ENCODE data around the gene TSC2.
A peak's percentile ranks its signal among the peaks of the same experiment; 100 is the strongest.

The TSC2 gene

DNA sequence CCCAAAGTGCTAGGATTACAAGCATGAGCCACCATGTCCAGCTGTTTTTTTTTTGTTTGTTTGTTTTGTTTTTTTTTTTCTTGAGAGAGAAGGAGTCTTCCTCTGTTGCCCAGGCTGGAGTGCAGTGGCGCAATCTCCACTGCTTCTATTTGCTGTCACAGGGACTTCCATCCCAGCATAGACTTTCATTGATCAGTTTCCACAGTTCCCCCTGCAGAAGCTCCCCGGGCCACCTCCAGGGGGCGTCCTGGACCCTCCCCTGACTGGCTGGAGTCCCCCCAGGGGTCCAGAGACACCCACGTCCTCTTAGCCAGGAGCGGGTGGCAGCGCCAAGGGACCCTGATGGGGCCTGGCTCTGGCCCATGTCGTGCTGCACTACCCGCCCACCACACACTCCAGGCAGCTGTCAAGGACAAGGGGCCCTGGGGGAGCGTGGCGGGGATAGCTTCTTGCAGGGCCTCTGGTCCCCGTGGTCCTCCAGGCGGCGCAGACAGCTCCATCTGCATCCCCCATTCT, 31.3 kb upstream of the TSC2 start:
- TF ChIP-seq JUND (IDR thresholded peaks at IDR 0.05; ENCODE audit: low read depth): no peak
- no peak for DNase-seq (ENCODE audit: low read depth in 1 of 2, low spot score in 1 of 2)
- in situ Hi-C loops (cut with HindIII; ENCODE audit: low pct_unique_long_range_greater_than_20kb, low sequenced_read_pairs): no loop called here

GRCh38 chr16:2019518-2019920, 28.3 kb upstream of the TSC2 start, which contains the start of gene NPW:
Gene NPW (plus strand): TSS chr16:2019785.
- in situ Hi-C loops (cut with HindIII; ENCODE audit: low pct_unique_long_range_greater_than_20kb, low sequenced_read_pairs): no loop called here
- DNase-seq (ENCODE audit: low read depth in 1 of 2, low spot score in 1 of 2): no peak
- TF ChIP-seq JUND (IDR thresholded peaks at IDR 0.05; ENCODE audit: low read depth): no peak

GRCh38 chr16:2019921-2020831, 27.6 kb upstream of the TSC2 start:
- in situ Hi-C loops (cut with HindIII; ENCODE audit: low pct_unique_long_range_greater_than_20kb, low sequenced_read_pairs): no loop called here
- DNase-seq (ENCODE audit: low read depth in 1 of 2, low spot score in 1 of 2): no peak
- TF ChIP-seq JUND (IDR thresholded peaks at IDR 0.05; ENCODE audit: low read depth): no peak

DNA sequence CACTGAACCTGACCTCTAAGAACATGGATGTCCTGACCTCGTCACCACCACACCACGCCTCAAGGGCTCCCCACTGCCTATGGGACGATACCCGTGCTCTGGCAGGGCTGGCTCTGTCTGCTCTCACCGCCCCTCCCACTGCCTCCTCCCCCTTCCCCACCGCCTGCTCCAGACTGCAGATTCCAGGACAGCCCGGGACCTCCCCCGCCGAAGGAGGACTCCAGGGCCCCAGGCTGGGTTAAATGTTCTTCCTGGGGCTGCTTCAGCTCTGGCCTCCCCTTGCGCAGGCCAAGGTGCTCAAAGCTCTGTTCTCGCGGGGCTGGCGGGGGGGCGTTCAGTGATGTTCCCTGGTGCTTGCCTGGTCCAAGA, 25.1 kb upstream of the TSC2 start:
- no peak for TF ChIP-seq JUND (IDR thresholded peaks at IDR 0.05; ENCODE audit: low read depth)
- peak; percentile 75 to 84 for DNase-seq (ENCODE audit: low read depth in 1 of 2, low spot score in 1 of 2)
- in situ Hi-C loops (cut with HindIII; ENCODE audit: low pct_unique_long_range_greater_than_20kb, low sequenced_read_pairs): no loop called here

- DNase-seq (ENCODE audit: low read depth in 1 of 2, low spot score in 1 of 2): peak; percentile 91 to 94
- in situ Hi-C loops (cut with HindIII; ENCODE audit: low pct_unique_long_range_greater_than_20kb, low sequenced_read_pairs): no loop called here
- no peak for TF ChIP-seq JUND (IDR thresholded peaks at IDR 0.05; ENCODE audit: low read depth)
Observed at GRCh38 chr16:2023092-2024031, 24.4 kb upstream of the TSC2 start.

GRCh38 chr16:2024032-2024420, 23.8 kb upstream of the TSC2 start:
- DNase-seq (ENCODE audit: low read depth in 1 of 2, low spot score in 1 of 2): no peak
- in situ Hi-C loops (cut with HindIII; ENCODE audit: low pct_unique_long_range_greater_than_20kb, low sequenced_read_pairs): no loop called here
- no peak for TF ChIP-seq JUND (IDR thresholded peaks at IDR 0.05; ENCODE audit: low read depth)

DNA sequence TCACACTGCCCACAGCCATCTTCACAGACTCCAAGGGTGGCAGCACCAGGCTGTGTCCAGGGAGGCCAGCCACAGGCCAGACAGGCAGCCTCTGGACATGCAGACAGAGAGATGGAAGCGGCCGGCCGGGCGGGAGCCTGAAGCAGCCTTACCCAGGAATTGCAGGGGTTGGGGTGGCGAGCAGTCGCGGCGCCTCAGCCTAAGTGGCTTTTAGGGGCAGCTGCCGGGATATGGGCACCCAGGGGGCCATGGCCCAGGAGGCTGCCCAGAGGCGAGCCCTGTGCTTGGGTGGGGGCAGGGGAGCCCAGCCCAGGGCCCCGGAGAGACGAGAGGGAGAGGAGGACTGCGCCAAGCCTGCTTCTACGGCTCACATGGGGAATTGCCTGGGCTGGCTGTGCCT, 22.5 kb upstream of the TSC2 start:
- no peak for TF ChIP-seq JUND (IDR thresholded peaks at IDR 0.05; ENCODE audit: low read depth)
- in situ Hi-C loops (cut with HindIII; ENCODE audit: low pct_unique_long_range_greater_than_20kb, low sequenced_read_pairs): no loop called here
- DNase-seq (ENCODE audit: low read depth in 1 of 2, low spot score in 1 of 2): no peak

DNA sequence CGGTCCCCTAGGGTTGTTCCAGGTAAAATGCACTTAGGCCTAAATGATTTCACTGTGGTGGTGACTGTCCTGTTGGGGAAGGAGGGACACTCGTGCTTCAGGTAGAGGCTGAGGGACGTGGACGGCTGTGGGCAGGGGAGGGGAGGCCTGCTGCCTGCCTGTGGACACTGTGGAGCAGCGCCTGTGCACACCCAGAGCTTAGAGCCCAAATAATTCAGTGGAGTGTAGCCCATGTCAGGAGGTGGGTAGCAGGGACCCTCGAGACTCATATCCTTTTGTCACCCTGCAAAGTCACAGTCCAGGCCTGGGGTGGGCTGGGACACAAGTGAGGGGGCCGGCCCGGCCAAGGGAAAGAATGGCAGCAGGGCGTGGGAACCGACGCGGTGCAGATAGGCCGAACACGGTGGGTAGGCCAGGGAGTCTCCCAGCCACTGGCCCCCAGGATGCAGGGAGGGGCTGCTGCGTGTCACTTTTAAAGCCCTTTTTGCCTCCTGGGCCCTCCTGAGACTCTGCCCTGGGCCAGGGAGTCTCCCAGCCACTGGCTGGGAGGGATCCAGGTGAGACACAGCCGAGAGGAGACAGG, 21.8 kb upstream of the TSC2 start:
- in situ Hi-C loops (cut with HindIII; ENCODE audit: low pct_unique_long_range_greater_than_20kb, low sequenced_read_pairs): no loop called here
- TF ChIP-seq JUND (IDR thresholded peaks at IDR 0.05; ENCODE audit: low read depth): no peak
- DNase-seq (ENCODE audit: low read depth in 1 of 2, low spot score in 1 of 2): no peak

GRCh38 chr16:2026461-2027023, 21.2 kb upstream of the TSC2 start, which contains the start of gene NHERF2:
Gene NHERF2 (plus strand): TSS chr16:2026902. CDS start chr16:2027006, 104 bp downstream.
- TF ChIP-seq JUND (IDR thresholded peaks at IDR 0.05; ENCODE audit: low read depth): no peak
- peak in 1 of 2 experiments; percentile 80 for DNase-seq (ENCODE audit: low read depth in 1 of 2, low spot score in 1 of 2)
- in situ Hi-C loops (cut with HindIII; ENCODE audit: low pct_unique_long_range_greater_than_20kb, low sequenced_read_pairs): no loop called here

GRCh38 chr16:2027024-2028010, 20.5 kb upstream of the TSC2 start:
- DNase-seq (ENCODE audit: low read depth in 1 of 2, low spot score in 1 of 2): peak in 1 of 2 experiments; percentile 75
- in situ Hi-C loops (cut with HindIII; ENCODE audit: low pct_unique_long_range_greater_than_20kb, low sequenced_read_pairs): no loop called here
- TF ChIP-seq JUND (IDR thresholded peaks at IDR 0.05; ENCODE audit: low read depth): no peak

DNA sequence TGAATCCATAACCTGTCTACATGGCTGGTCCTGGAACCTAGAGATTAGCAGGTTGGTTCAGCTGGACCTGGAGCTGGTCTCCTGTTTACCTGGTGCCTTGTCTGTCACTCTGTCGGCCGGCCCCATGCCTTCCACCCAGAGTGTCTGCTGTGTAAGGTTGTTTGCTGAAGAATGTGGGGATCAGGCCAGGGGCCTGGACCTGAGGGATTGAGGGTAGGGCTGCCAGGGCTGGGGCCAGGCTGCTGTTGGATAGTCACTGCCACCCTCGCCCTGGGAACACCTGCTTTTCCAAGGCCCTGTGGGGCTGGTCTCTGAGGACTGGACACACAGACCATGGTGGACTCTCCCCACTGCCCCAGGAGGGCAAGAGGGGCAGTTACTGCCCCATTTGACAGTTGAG, 19.6 kb upstream of the TSC2 start:
- in situ Hi-C loops (cut with HindIII; ENCODE audit: low pct_unique_long_range_greater_than_20kb, low sequenced_read_pairs): no loop called here
- TF ChIP-seq JUND (IDR thresholded peaks at IDR 0.05; ENCODE audit: low read depth): no peak
- no peak for DNase-seq (ENCODE audit: low read depth in 1 of 2, low spot score in 1 of 2)

Data from T47D (cell line).